OCI-LY7 (cell line): ENCODE data around the gene KLHL6. TPM values are rescaled to one million over a fixed set of nuclear protein-coding genes. Genes with fewer than 3 reads are reported as not detected.

Source experiments
- BruUV-seq: library from RNA; stranded (reverse); fragments of 400-500 nt; replicated peaks from 2 replicates; lab custom pipeline; 2021; lab: Mats Ljungman, UMichigan
- CTCF ChIA-PET: fragments of 300-600 bp; sonication (Branson Sonifier 250); formaldehyde crosslinking; loops from one replicate; lab custom pipeline; 2022; ENCODE audit warnings: antibody characterized with exemption; ENCODE audit not compliant: unreplicated experiment; lab: Charles Lee
- POLR2A ChIA-PET: fragments of 300-600 bp; sonication (Branson Sonifier 250); formaldehyde crosslinking; loops from one replicate; lab custom pipeline; 2022; ENCODE audit warnings: antibody characterized with exemption; lab: Charles Lee
- DNase-seq: peaks from one replicate; pipeline ENCODE4 v3.0.0-alpha.2; 2015; ENCODE audit warnings: low spot score
- H2AFZ ChIP-seq: fragments of 200-600 bp; sonication (generic), shearing (Covaris generic); 2 replicates; pipeline ENCODE4 v1.6.1; 2014; ENCODE audit warnings: mild to moderate bottlenecking, antibody characterized with exemption, low read length, moderate library complexity
- H3K27ac ChIP-seq: fragments of 200-600 bp; sonication (generic); 2 replicates; pipeline ENCODE4 v1.5.1; 2014; ENCODE audit warnings: mixed run types, low read depth, mild to moderate bottlenecking, moderate library complexity, low read length, inconsistent platforms; ENCODE audit not compliant: poor library complexity, severe bottlenecking
- H3K36me3 ChIP-seq: fragments of 200-600 bp; sonication (generic); 2 replicates; pipeline ENCODE4 v1.6.1; 2014; ENCODE audit warnings: mild to moderate bottlenecking, antibody characterized with exemption, low read length, moderate library complexity, mixed read lengths; ENCODE audit not compliant: insufficient read depth
- H3K4me1 ChIP-seq: fragments of 200-600 bp; sonication (generic); 2 replicates; pipeline ENCODE4 v1.5.1; 2014; ENCODE audit warnings: mild to moderate bottlenecking, low read length; ENCODE audit not compliant: insufficient read depth, poor library complexity, severe bottlenecking
- H3K4me2 ChIP-seq: fragments of 200-600 bp; sonication (generic); 2 replicates; pipeline ENCODE4 v1.6.1; 2014; ENCODE audit warnings: mild to moderate bottlenecking, low read length
- H3K4me3 ChIP-seq: fragments of 200-600 bp; sonication (generic); 2 replicates; pipeline ENCODE4 v1.5.1; 2014; ENCODE audit warnings: mild to moderate bottlenecking, low read depth, low read length; ENCODE audit not compliant: poor library complexity, severe bottlenecking
- H3K79me2 ChIP-seq: fragments of 200-600 bp; sonication (generic); 2 replicates; pipeline ENCODE4 v1.6.1; 2016; ENCODE audit warnings: low read depth, mild to moderate bottlenecking, low read length, moderate library complexity, mixed read lengths; ENCODE audit not compliant: insufficient read depth
- H3K9me2 ChIP-seq: fragments of 200-600 bp; sonication (generic); 2 replicates; pipeline ENCODE4 v1.6.1; 2016; ENCODE audit warnings: mild to moderate bottlenecking, low read length, mixed read lengths; ENCODE audit not compliant: insufficient read depth
- H3K9me3 ChIP-seq: fragments of 200-600 bp; sonication (generic); 2 replicates; pipeline ENCODE4 v1.6.1; 2014; ENCODE audit warnings: mild to moderate bottlenecking, mixed run types, low read length, mixed read lengths
- H4K20me1 ChIP-seq: fragments of 200-600 bp; sonication (generic); 2 replicates; pipeline ENCODE4 v1.6.1; 2014; ENCODE audit warnings: mild to moderate bottlenecking, antibody characterized with exemption, low read length, moderate library complexity, mixed read lengths; ENCODE audit not compliant: insufficient read depth
- EZH2phosphoT487 ChIP-seq: fragments of 200-600 bp; sonication (generic); IDR thresholded peaks from 2 replicates; pipeline ENCODE4 v1.6.1; 2018; ENCODE audit warnings: low read depth, borderline replicate concordance, mild to moderate bottlenecking, mixed run types, antibody characterized with exemption, low read length, moderate library complexity, mixed read lengths
- intact Hi-C: fragments of 100-400 bp; cut with micrococcal nuclease; formaldehyde crosslinking; loops from one replicate; pipeline ENCODE4 v1.10.0; 2022; ENCODE audit not compliant: unreplicated experiment
- total RNA-seq, 2 experiments: library from RNA; depleted of rRNA in 1 of 2; stranded (reverse); fragments of >200 nt in 1 of 2; shearing (Covaris generic) in 1 of 2; gene quantifications; 2 replicates each; pipeline ENCODE4 v1.2.3, GENCODE V29; 2014 to 2022
- TF ChIP-seq, protein P1 (sequence below): fragments of 200-600 bp; sonication (generic); conservative IDR thresholded peaks from 2 replicates; pipeline ENCODE4 v1.5.1; 2014; ENCODE audit warnings: mild to moderate bottlenecking, antibody characterized with exemption, low read length, moderate library complexity, mixed read lengths

KLHL6 gene
- total RNA-seq, 2 experiments from 2014 or later, result 143 to 169 TPM

DNA sequence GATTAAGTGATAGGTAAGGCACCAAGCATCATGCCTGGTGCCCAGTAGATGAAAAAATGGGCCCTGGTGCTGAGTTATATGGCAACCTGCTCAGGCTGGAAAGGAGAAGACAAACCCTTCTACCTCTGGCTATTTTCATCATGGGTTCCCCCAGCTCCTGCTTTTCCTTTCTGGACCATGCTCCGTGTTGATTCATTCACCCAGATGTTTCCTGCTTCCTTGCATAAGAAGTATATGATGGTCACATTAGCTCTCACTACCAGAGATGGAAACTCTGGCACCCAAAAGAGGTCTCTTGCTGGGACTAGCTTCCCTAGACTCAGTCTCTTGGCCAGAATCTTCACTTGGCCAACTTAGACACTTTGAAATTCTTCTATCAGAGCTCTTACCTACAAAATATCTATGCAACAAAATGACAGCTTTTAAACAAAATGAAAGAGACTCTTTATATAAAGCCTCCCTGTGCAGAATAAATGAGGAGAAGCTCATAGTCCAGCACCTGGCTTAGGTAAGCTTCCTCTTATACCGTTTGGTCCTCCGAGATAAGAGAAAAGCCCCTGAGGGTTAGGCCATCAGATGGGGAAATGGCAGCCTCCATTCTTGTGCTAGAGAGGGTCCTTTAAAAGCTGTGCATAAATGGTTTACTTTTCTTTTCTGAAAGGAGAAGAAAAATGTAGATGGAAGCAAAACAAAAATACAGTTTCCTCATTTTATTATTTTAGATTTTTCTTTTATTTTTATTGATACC, 80.3 kb downstream of the KLHL6 start:
- Histone ChIP-seq H3K9me3 (no peaks in the 10 kb centered on the region), H3K9me2 (no peaks in the 10 kb centered on the region), H4K20me1 (no peaks in the 10 kb centered on the region), H3K27ac (no peak overlapping the region), H3K79me2 (no peaks in the 10 kb centered on the region), H3K4me3 (no peak overlapping the region), H3K36me3 (no peaks in the 10 kb centered on the region), H3K4me1 (peaks cover 27% of the 10 kb centered on the region), H2AFZ (no peak overlapping the region), H3K4me2 (no peak overlapping the region)
- DNase-seq, result no peak
- BruUV-seq, result no TSS peak
- POLR2A ChIA-PET, result interaction anchor here (0.5 to 1.5 kb wide), 7 partner anchors 11 to 378 kb away, joined by 3 to 7 read pairs (median 3); no protein-coding TSS in a partner anchor
- CTCF ChIA-PET, result interaction anchor here (0.7 to 0.8 kb wide), 2 partner anchors 66 to 112 kb away, joined by 3 read pairs; no protein-coding TSS in a partner anchor
- TF ChIP-seq, protein P1, sequence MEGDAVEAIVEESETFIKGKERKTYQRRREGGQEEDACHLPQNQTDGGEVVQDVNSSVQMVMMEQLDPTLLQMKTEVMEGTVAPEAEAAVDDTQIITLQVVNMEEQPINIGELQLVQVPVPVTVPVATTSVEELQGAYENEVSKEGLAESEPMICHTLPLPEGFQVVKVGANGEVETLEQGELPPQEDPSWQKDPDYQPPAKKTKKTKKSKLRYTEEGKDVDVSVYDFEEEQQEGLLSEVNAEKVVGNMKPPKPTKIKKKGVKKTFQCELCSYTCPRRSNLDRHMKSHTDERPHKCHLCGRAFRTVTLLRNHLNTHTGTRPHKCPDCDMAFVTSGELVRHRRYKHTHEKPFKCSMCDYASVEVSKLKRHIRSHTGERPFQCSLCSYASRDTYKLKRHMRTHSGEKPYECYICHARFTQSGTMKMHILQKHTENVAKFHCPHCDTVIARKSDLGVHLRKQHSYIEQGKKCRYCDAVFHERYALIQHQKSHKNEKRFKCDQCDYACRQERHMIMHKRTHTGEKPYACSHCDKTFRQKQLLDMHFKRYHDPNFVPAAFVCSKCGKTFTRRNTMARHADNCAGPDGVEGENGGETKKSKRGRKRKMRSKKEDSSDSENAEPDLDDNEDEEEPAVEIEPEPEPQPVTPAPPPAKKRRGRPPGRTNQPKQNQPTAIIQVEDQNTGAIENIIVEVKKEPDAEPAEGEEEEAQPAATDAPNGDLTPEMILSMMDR, result no peak
- no peak for TF ChIP-seq EZH2phosphoT487
- intact Hi-C loops, result no loop called here

DNA sequence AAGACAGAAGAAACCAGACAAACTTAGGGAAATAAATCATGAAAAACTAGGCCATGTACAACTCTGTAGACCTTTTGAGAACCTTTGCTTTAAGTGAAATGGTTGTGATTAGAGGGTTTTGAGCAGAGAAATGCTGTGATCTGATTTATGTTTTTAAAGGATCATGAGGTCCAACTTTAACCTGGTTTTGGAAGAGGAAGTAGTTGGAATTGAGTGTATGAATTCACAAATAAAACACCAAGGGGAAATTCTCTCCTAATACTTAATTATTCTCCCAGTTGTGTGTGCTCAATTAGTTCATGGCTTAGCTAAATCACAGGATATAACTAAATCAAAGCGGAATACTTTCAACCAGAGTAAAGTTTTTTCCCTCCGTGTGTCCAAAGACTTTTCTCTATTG, 81.5 kb downstream of the KLHL6 start:
- Histone ChIP-seq H3K79me2 (no peaks in the 10 kb centered on the region), H3K9me2 (no peaks in the 10 kb centered on the region), H3K4me2 (no peak overlapping the region), H3K4me3 (no peak overlapping the region), H3K9me3 (no peaks in the 10 kb centered on the region), H3K36me3 (no peaks in the 10 kb centered on the region), H4K20me1 (no peaks in the 10 kb centered on the region), H3K27ac (no peak overlapping the region), H3K4me1 (peaks cover 34% of the 10 kb centered on the region), H2AFZ (no peak overlapping the region)
- ChIA-PET CTCF (no interaction called here), POLR2A (interaction anchor here (0.6 kb wide), 1 partner anchor 402 kb away, joined by 4 read pairs; no protein-coding TSS in a partner anchor)
- TF ChIP-seq, protein P1, result no peak
- no peak for TF ChIP-seq EZH2phosphoT487
- no peak for DNase-seq
- intact Hi-C loops, result no loop called here
- no TSS peak for BruUV-seq

DNA sequence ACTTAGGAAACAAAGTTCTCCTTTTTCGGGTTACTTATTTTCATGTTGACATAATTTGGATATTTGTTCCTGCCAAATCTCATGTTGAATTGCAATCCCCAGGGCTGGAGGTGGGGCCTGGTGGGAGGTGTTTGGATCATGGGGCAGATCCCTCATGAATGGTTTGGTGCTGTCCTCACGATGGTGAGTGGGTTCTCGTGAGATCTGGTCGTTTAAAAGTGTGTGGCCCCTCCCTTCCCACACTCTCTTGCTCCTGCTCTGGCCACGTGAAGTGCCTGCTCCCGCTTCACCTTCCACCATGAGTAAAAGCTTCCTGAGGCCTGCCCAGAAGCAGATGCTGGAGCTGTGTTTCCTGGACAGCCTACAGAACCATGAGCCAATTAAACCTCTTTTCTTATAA, 83.4 kb downstream of the KLHL6 start:
- Histone ChIP-seq H3K27ac (no peak overlapping the region), H3K4me3 (no peak overlapping the region), H2AFZ (no peak overlapping the region), H3K9me2 (no peaks in the 10 kb centered on the region), H3K36me3 (no peaks in the 10 kb centered on the region), H3K79me2 (no peaks in the 10 kb centered on the region), H3K9me3 (no peaks in the 10 kb centered on the region), H4K20me1 (no peaks in the 10 kb centered on the region), H3K4me1 (peaks cover 35% of the 10 kb centered on the region), H3K4me2 (no peak overlapping the region)
- CTCF ChIA-PET, result interaction anchor here (1.0 to 1.5 kb wide), 2 partner anchors 88 to 294 kb away, joined by 3 read pairs; no protein-coding TSS in a partner anchor
- TF ChIP-seq EZH2phosphoT487, result no peak
- TF ChIP-seq, protein P1, result no peak
- no peak for DNase-seq
- POLR2A ChIA-PET, result interaction anchor here (0.8 to 1.0 kb wide), 2 partner anchors 76 to 302 kb away, joined by 3 read pairs; no protein-coding TSS in a partner anchor
- no TSS peak for BruUV-seq
- intact Hi-C loops, result no loop called here
